ENCODE measurements around the gene LTB4R2.

The LTB4R2 gene

DNA sequence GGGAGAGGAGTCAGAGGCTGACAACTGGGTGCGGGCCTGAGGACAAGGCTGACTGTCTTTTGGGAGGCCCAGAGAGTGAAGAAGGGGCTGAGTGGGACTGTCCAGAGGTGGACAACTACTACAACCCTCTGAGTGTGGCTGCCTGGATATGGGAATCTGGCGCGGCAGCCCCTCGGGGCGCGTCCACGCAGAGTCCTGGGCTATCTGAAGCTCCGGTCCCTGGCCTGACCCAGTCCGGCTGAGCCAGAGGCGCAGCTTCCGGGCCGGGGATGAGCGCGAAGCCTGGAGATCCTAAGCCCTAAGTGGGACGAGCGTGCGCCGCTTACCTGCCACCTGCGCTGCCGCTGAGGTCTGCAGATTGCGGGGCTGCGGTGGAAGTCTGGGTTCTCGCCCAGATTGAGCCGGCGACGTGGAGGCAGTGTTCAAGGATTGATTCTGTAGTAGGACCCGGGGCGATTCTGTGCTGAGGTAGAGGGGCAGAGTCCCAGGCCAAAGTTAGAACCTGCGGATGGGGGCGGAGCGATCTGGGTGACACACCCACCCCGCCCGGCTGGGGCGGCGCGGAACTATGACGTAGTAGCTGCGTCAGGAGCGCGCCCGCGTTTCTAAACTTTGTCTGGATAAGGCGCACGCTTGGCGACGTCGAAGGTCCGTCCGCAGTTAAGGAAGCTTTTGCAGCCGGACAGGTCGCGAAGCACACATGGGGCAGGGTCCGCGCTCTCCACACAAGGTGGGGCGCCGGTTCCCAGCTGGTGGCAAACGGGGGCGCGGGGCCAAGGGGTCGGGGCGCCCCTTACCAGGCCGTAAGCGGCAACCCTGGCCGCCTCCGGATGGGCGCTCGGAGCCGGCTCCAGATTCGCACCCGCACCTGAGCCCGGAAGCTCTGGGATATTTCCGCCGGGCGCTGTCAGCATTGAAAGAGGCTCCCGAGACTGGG lies 10.4 kb upstream of the LTB4R2 start, which contains the start of the genes DHRS1 and NOP9:
DHRS1 (minus strand) TSS at position 526 of the 937 bp plus-strand sequence. CDS start 674 bp downstream, outside the sequence.
NOP9 (plus strand) TSS at position 596 of the 937 bp plus-strand sequence; CDS start at position 701, 105 bp downstream.
- DNase-seq: peak; percentile 86

GRCh38 chr14:24300326-24300980 lies 9.5 kb upstream of the LTB4R2 start:
- no peak for DNase-seq

DNA sequence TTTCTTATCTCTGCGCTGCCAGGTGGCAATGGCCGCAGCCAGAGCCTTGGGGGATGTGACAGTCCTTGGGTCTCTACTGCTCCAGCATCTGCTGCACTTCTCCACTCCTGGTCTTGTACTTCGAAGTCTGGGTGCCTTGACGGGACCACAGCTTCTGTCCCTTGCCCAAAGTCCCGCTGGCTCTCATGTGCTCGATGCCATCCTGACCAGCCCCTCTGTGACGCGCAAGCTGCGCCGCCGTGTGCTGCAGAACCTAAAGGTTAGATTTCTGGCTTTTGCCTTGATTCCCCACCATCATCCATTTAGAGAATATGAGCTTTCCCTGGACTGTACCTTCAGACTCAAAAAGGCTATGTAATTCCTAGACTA lies 5.9 kb upstream of the LTB4R2 start:
- no peak for DNase-seq

GRCh38 chr14:24307156-24307574 lies 2.8 kb upstream of the LTB4R2 start:
- no peak for DNase-seq

- peak; percentile 59 for DNase-seq
These were observed 2.2 kb upstream of the LTB4R2 start, which contains the start of gene CIDEB for GRCh38 chr14:24307575-24308341. TSS of gene CIDEB (minus strand) at chr14:24307977. CDS start at chr14:24307858, 119 bp downstream.

- DNase-seq: no peak
These were observed 1.4 kb upstream of the LTB4R2 start for GRCh38 chr14:24308342-24309124.

DNA sequence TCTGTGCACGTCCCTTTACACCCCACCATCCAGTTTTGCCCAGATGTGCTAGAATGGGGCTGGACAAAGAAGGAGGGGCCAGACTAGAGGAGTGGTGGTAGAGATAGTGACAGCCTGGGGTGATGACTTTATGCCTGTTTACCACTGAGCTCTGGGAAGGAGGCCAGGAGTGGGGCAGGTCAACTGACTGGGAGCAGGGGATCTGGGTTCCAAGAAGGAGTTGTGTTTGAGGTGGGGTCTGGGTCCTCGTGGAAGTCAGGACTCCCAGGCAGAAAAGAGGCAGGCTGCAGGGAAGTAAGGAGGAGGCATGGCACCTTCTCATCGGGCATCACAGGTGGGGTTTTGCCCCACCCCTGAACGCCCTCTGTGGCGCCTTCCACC lies 315 bp downstream of the LTB4R2 start:
- no peak for DNase-seq

DNA sequence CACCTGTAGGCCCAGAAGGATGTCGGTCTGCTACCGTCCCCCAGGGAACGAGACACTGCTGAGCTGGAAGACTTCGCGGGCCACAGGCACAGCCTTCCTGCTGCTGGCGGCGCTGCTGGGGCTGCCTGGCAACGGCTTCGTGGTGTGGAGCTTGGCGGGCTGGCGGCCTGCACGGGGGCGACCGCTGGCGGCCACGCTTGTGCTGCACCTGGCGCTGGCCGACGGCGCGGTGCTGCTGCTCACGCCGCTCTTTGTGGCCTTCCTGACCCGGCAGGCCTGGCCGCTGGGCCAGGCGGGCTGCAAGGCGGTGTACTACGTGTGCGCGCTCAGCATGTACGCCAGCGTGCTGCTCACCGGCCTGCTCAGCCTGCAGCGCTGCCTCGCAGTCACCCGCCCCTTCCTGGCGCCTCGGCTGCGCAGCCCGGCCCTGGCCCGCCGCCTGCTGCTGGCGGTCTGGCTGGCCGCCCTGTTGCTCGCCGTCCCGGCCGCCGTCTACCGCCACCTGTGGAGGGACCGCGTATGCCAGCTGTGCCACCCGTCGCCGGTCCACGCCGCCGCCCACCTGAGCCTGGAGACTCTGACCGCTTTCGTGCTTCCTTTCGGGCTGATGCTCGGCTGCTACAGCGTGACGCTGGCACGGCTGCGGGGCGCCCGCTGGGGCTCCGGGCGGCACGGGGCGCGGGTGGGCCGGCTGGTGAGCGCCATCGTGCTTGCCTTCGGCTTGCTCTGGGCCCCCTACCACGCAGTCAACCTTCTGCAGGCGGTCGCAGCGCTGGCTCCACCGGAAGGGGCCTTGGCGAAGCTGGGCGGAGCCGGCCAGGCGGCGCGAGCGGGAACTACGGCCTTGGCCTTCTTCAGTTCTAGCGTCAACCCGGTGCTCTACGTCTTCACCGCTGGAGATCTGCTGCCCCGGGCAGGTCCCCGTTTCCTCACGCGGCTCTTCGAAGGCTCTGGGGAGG lies 985 bp downstream of the LTB4R2 start, which contains the start of gene LTB4R:
LTB4R (plus strand) TSS at position 857 of the 959 bp plus-strand sequence. CDS start 4,150 bp downstream, outside the sequence.
- peak; percentile 76 for DNase-seq

GRCh38 chr14:24311837-24312615 lies 2.1 kb downstream of the LTB4R2 start:
- DNase-seq: no peak

GRCh38 chr14:24312736-24313507 lies 3.0 kb downstream of the LTB4R2 start:
- DNase-seq: peak; percentile 46

DNA sequence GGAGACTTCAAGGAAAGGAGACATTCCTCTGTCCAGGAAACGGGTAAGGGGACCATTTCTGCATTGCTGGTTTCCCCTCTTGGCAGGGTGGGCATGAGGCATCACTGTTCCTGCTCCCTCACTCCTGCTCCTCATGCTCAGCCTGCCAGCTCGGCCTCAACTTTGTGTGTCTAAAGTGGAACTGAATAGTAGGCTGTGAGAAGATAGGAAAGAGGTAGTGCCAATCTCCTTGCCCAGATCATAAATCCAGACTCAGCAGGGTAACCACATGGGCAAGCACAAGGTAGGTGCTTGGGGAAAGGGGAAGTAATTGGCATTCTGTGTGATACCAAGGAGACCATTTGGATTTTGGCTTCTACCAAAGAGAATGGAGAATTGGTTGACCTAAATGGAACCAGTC lies 4.0 kb downstream of the LTB4R2 start:
- DNase-seq: no peak

- no peak for DNase-seq
These were observed 4.6 kb downstream of the LTB4R2 start for GRCh38 chr14:24314377-24315193.

DNA sequence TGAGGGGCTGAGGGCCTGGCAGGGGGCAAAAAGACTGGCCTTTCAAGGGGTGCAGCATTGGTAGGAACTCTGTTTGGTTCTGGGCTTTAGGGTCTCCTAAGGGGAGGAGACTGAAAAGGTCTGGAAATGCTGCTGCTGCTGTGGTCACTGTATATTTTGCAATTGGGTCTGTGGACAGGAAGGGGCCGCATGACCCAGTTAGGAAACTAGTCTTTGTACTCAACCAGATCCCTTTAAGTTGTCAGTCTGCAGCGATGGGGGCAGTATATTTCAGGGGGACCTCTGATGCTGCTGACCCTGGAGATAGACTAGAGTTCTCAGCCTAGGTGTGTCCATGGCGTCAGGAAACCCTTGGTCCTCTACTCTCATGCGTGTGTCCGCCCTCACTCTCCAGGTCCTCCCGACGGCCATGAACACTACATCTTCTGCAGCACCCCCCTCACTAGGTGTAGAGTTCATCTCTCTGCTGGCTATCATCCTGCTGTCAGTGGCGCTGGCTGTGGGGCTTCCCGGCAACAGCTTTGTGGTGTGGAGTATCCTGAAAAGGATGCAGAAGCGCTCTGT lies 5.4 kb downstream of the LTB4R2 start:
- no peak for DNase-seq

DNA sequence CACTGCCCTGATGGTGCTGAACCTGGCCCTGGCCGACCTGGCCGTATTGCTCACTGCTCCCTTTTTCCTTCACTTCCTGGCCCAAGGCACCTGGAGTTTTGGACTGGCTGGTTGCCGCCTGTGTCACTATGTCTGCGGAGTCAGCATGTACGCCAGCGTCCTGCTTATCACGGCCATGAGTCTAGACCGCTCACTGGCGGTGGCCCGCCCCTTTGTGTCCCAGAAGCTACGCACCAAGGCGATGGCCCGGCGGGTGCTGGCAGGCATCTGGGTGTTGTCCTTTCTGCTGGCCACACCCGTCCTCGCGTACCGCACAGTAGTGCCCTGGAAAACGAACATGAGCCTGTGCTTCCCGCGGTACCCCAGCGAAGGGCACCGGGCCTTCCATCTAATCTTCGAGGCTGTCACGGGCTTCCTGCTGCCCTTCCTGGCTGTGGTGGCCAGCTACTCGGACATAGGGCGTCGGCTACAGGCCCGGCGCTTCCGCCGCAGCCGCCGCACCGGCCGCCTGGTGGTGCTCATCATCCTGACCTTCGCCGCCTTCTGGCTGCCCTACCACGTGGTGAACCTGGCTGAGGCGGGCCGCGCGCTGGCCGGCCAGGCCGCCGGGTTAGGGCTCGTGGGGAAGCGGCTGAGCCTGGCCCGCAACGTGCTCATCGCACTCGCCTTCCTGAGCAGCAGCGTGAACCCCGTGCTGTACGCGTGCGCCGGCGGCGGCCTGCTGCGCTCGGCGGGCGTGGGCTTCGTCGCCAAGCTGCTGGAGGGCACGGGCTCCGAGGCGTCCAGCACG lies 6.1 kb downstream of the LTB4R2 start:
- no peak for DNase-seq

DNA sequence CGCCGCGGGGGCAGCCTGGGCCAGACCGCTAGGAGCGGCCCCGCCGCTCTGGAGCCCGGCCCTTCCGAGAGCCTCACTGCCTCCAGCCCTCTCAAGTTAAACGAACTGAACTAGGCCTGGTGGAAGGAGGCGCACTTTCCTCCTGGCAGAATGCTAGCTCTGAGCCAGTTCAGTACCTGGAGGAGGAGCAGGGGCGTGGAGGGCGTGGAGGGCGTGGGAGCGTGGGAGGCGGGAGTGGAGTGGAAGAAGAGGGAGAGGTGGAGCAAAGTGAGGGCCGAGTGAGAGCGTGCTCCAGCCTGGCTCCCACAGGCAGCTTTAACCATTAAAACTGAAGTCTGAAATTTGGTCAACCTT lies 6.6 kb downstream of the LTB4R2 start:
- no peak for DNase-seq

- no peak for DNase-seq
These were observed 7.4 kb downstream of the LTB4R2 start for GRCh38 chr14:24317141-24317928.

All from CD4-positive, alpha-beta T cell treated with Interferon gamma for 1 hour (primary cell).